ENCODE measurements around the gene C13orf46. TPM values are rescaled to one million over a fixed set of nuclear protein-coding genes. Genes with fewer than 3 reads are reported as not detected.
"Not testable (repeated sequence)": the region's sequence is repeated elsewhere in the genome, so short reads cannot be mapped to it uniquely, and the experiment has no call there.

Gene C13orf46
- polyA plus RNA-seq, 2 donors = 0.04 to 0.26 TPM

DNA sequence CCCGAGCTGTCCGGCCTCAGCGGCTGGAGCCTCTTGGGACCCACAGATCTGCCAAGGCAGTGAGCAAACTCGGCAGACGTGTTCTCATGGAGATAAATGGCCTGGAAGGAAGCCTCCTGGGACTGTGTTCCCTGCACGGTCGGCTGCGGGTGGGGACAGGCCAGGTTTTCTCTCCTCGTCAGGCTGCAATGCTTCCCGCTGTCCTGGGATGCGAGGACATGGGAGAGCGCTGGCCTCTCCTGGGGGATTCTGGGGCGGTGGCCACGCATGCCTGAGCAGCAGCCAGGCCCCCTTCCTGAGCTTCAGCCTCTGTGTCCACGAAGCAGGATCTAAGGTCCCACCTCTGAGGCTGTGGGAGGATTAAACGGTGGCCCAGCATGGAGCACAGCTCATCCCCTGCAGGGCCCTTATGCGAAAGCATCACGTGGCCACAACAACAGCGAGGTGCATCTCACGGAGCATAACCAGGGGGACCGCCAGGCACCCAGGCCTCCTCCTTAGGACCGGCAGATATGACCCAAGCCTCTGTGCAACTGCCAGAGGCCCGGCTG, 21.2 kb upstream of the C13orf46 start:
- Histone ChIP-seq H3K27ac (ENCODE audit: low read depth in 2 of 2, low read length in 1 of 2) (no peak overlapping the region), H3K36me3 (ENCODE audit: control insufficient read depth in 2 of 2, insufficient read depth in 2 of 2, low read length in 1 of 2) (peaks cover 0 to 10% of the 10 kb centered on the region in 2 donors), H3K9me3 (ENCODE audit: control insufficient read depth in 2 of 2, insufficient read depth in 1 of 2, low read depth in 1 of 2, low read length in 1 of 2) (no peaks in the 10 kb centered on the region), H3K4me1 (ENCODE audit: control insufficient read depth in 2 of 2, insufficient read depth in 2 of 2, low read length in 1 of 2) (no peaks in the 10 kb centered on the region), H3K27me3 (ENCODE audit: control insufficient read depth in 1 of 2, insufficient read depth in 2 of 2, low read length in 2 of 2) (no peaks in the 10 kb centered on the region), H3K4me3 (ENCODE audit: low read depth in 1 of 2, low read length in 2 of 2) (no peak overlapping the region)
- WGBS, 2 donors = 84 to 90% methylated on average over 23 of the region's 23 CpGs

GRCh38 chr13:113992276-113993005, 18.6 kb upstream of the C13orf46 start:
- WGBS, 2 donors = 93% methylated on average over 21 of the region's 21 CpGs
- H3K4me3 ChIP-seq (ENCODE audit: low read depth in 1 of 2, low read length in 2 of 2) = no peak overlapping the region
- no peaks in the 10 kb centered on the region for H3K4me1 ChIP-seq (ENCODE audit: control insufficient read depth in 2 of 2, insufficient read depth in 2 of 2, low read length in 1 of 2)
- peaks cover 0 to 11% of the 10 kb centered on the region in 2 donors for H3K36me3 ChIP-seq (ENCODE audit: control insufficient read depth in 2 of 2, insufficient read depth in 2 of 2, low read length in 1 of 2)
- H3K27ac ChIP-seq (ENCODE audit: low read depth in 2 of 2, low read length in 1 of 2) = no peak overlapping the region
- H3K9me3 ChIP-seq (ENCODE audit: control insufficient read depth in 2 of 2, insufficient read depth in 1 of 2, low read depth in 1 of 2, low read length in 1 of 2) = no peaks in the 10 kb centered on the region
- no peaks in the 10 kb centered on the region for H3K27me3 ChIP-seq (ENCODE audit: control insufficient read depth in 1 of 2, insufficient read depth in 2 of 2, low read length in 2 of 2)

GRCh38 chr13:113991676-113992179, 17.9 kb upstream of the C13orf46 start:
- no peaks in the 10 kb centered on the region for H3K27me3 ChIP-seq (ENCODE audit: control insufficient read depth in 1 of 2, insufficient read depth in 2 of 2, low read length in 2 of 2)

DNA sequence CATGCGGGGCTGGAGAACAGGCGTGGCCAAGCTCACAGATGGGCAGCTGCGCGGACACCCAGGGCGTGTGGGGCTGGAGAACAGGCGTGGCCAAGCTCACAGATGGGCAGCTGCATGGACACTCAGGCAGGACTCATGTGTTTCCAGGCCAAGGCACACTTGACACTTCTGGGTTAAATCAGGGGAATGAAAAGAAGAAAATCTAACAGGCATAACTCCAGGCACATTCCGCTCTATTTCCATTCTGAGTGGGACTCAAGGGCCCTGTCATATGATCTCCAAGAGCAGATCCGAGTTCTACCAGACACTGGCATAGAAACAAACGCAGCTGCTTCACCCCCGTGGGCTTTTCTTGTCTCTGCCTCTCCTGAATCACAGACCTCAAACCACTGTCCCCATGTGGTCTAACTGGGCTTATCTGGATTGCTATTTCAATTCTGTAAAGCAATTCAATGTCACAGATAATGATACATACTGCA, 17.4 kb upstream of the C13orf46 start:
- Histone ChIP-seq H3K36me3 (ENCODE audit: control insufficient read depth in 2 of 2, insufficient read depth in 2 of 2, low read length in 1 of 2) (peaks cover 0 to 11% of the 10 kb centered on the region in 2 donors), H3K9me3 (ENCODE audit: control insufficient read depth in 2 of 2, insufficient read depth in 1 of 2, low read depth in 1 of 2, low read length in 1 of 2) (no peaks in the 10 kb centered on the region), H3K27ac (ENCODE audit: low read depth in 2 of 2, low read length in 1 of 2) (no peak overlapping the region), H3K4me3 (ENCODE audit: low read depth in 1 of 2, low read length in 2 of 2) (no peak overlapping the region), H3K4me1 (ENCODE audit: control insufficient read depth in 2 of 2, insufficient read depth in 2 of 2, low read length in 1 of 2) (no peaks in the 10 kb centered on the region), H3K27me3 (ENCODE audit: control insufficient read depth in 1 of 2, insufficient read depth in 2 of 2, low read length in 2 of 2) (no peaks in the 10 kb centered on the region)
- WGBS, 2 donors = 81 to 90% methylated on average over 8 to 10 of the region's 10 CpGs

More at GRCh38 chr13:113991676-113992179, 17.9 kb upstream of the C13orf46 start:
- Histone ChIP-seq H3K4me3 (ENCODE audit: low read depth in 1 of 2, low read length in 2 of 2) (no peak overlapping the region), H3K4me1 (ENCODE audit: control insufficient read depth in 2 of 2, insufficient read depth in 2 of 2, low read length in 1 of 2) (no peaks in the 10 kb centered on the region), H3K36me3 (ENCODE audit: control insufficient read depth in 2 of 2, insufficient read depth in 2 of 2, low read length in 1 of 2) (peaks cover 0 to 11% of the 10 kb centered on the region in 2 donors), H3K27ac (ENCODE audit: low read depth in 2 of 2, low read length in 1 of 2) (no peak overlapping the region), H3K9me3 (ENCODE audit: control insufficient read depth in 2 of 2, insufficient read depth in 1 of 2, low read depth in 1 of 2, low read length in 1 of 2) (no peaks in the 10 kb centered on the region)
- WGBS, 2 donors = 90 to 93% methylated on average over 11 of the region's 11 CpGs

- WGBS, 2 donors = 96 to 98% methylated on average over 9 of the region's 9 CpGs
Measured at GRCh38 chr13:113990321-113990837, 16.5 kb upstream of the C13orf46 start.

DNA sequence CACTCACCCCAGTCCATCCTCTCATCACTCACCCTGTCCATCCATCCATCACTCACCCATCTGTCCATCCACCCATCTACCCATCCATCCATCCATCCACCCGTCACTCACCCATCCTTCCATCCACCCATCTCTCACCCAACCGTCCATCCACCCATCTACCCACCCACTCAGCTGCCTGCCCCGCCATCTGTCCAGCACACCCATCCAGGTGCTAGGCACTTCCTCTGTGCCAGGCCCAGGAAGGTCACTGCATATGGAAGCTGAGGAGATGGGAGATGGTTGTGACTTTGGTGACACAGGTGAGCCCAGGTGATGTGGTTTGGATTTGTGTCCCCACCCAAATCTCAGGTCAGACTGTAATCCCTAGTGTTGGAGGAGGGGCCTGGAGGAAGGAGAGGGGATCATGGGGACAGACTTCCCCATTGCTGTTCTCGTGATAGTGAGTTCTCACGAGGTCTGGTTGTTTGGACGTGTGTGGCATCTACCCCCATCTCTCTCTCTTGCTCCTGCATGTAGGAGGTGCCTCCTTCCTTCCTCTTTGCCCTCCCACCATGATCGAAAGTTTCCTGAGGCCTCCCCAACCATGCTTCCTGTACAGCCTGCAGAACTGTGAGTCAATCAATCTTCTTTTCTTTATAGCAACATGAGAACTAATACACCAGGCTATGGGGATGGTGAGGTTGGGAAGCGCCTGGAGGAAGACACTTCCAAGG, 15.9 kb upstream of the C13orf46 start:
- no peaks in the 10 kb centered on the region for H3K4me1 ChIP-seq (ENCODE audit: control insufficient read depth in 2 of 2, insufficient read depth in 2 of 2, low read length in 1 of 2)
- H3K36me3 ChIP-seq (ENCODE audit: control insufficient read depth in 2 of 2, insufficient read depth in 2 of 2, low read length in 1 of 2) = peaks cover 0 to 11% of the 10 kb centered on the region in 2 donors
- no peak overlapping the region for H3K4me3 ChIP-seq (ENCODE audit: low read depth in 1 of 2, low read length in 2 of 2)
- no peaks in the 10 kb centered on the region for H3K27me3 ChIP-seq (ENCODE audit: control insufficient read depth in 1 of 2, insufficient read depth in 2 of 2, low read length in 2 of 2)
- H3K9me3 ChIP-seq (ENCODE audit: control insufficient read depth in 2 of 2, insufficient read depth in 1 of 2, low read depth in 1 of 2, low read length in 1 of 2) = no peaks in the 10 kb centered on the region
- no peak overlapping the region for H3K27ac ChIP-seq (ENCODE audit: low read depth in 2 of 2, low read length in 1 of 2)
- 92 to 93% methylated on average over 8 of the region's 8 CpGs for WGBS, 2 donors

More at GRCh38 chr13:113990321-113990837, 16.5 kb upstream of the C13orf46 start:
- Histone ChIP-seq H3K4me1 (ENCODE audit: control insufficient read depth in 2 of 2, insufficient read depth in 2 of 2, low read length in 1 of 2) (no peaks in the 10 kb centered on the region), H3K9me3 (ENCODE audit: control insufficient read depth in 2 of 2, insufficient read depth in 1 of 2, low read depth in 1 of 2, low read length in 1 of 2) (no peaks in the 10 kb centered on the region), H3K4me3 (ENCODE audit: low read depth in 1 of 2, low read length in 2 of 2) (no peak overlapping the region), H3K36me3 (ENCODE audit: control insufficient read depth in 2 of 2, insufficient read depth in 2 of 2, low read length in 1 of 2) (peaks cover 0 to 11% of the 10 kb centered on the region in 2 donors), H3K27me3 (ENCODE audit: control insufficient read depth in 1 of 2, insufficient read depth in 2 of 2, low read length in 2 of 2) (no peaks in the 10 kb centered on the region), H3K27ac (ENCODE audit: low read depth in 2 of 2, low read length in 1 of 2) (no peak overlapping the region)

- 96 to 97% methylated on average over 6 of the region's 6 CpGs for WGBS, 2 donors
- peaks cover 0 to 11% of the 10 kb centered on the region in 2 donors for H3K36me3 ChIP-seq (ENCODE audit: control insufficient read depth in 2 of 2, insufficient read depth in 2 of 2, low read length in 1 of 2)
- not testable (repeated sequence) for H3K27me3 ChIP-seq (ENCODE audit: control insufficient read depth in 1 of 2, insufficient read depth in 2 of 2, low read length in 2 of 2); H3K27ac ChIP-seq (ENCODE audit: low read depth in 2 of 2, low read length in 1 of 2); H3K4me1 ChIP-seq (ENCODE audit: control insufficient read depth in 2 of 2, insufficient read depth in 2 of 2, low read length in 1 of 2); H3K4me3 ChIP-seq (ENCODE audit: low read depth in 1 of 2, low read length in 2 of 2); H3K9me3 ChIP-seq (ENCODE audit: control insufficient read depth in 2 of 2, insufficient read depth in 1 of 2, low read depth in 1 of 2, low read length in 1 of 2)
Measured at GRCh38 chr13:113988859-113989258, 15.0 kb upstream of the C13orf46 start.

- Histone ChIP-seq H3K27me3 (ENCODE audit: control insufficient read depth in 1 of 2, insufficient read depth in 2 of 2, low read length in 2 of 2) (no peaks in the 10 kb centered on the region), H3K27ac (ENCODE audit: low read depth in 2 of 2, low read length in 1 of 2) (no peak overlapping the region), H3K9me3 (ENCODE audit: control insufficient read depth in 2 of 2, insufficient read depth in 1 of 2, low read depth in 1 of 2, low read length in 1 of 2) (peaks cover 0 to 10% of the 10 kb centered on the region in 2 donors), H3K4me3 (ENCODE audit: low read depth in 1 of 2, low read length in 2 of 2) (no peak overlapping the region), H3K4me1 (ENCODE audit: control insufficient read depth in 2 of 2, insufficient read depth in 2 of 2, low read length in 1 of 2) (peaks cover 0 to 6% of the 10 kb centered on the region in 2 donors), H3K36me3 (ENCODE audit: control insufficient read depth in 2 of 2, insufficient read depth in 2 of 2, low read length in 1 of 2) (peaks cover 0 to 10% of the 10 kb centered on the region in 2 donors)
- WGBS, 2 donors = 94 to 95% methylated on average over 15 of the region's 15 CpGs
Measured at GRCh38 chr13:113982296-113982661, 8.4 kb upstream of the C13orf46 start.

- 84 to 88% methylated on average over 28 of the region's 28 CpGs for WGBS, 2 donors
- H3K36me3 ChIP-seq (ENCODE audit: control insufficient read depth in 2 of 2, insufficient read depth in 2 of 2, low read length in 1 of 2) = peaks cover 0 to 12% of the 10 kb centered on the region in 2 donors
- H3K27ac ChIP-seq (ENCODE audit: low read depth in 2 of 2, low read length in 1 of 2) = no peak overlapping the region
- no peak overlapping the region for H3K4me3 ChIP-seq (ENCODE audit: low read depth in 1 of 2, low read length in 2 of 2)
- H3K27me3 ChIP-seq (ENCODE audit: control insufficient read depth in 1 of 2, insufficient read depth in 2 of 2, low read length in 2 of 2) = no peaks in the 10 kb centered on the region
- H3K9me3 ChIP-seq (ENCODE audit: control insufficient read depth in 2 of 2, insufficient read depth in 1 of 2, low read depth in 1 of 2, low read length in 1 of 2) = peaks cover 0 to 10% of the 10 kb centered on the region in 2 donors
- H3K4me1 ChIP-seq (ENCODE audit: control insufficient read depth in 2 of 2, insufficient read depth in 2 of 2, low read length in 1 of 2) = peaks cover 1 to 6% of the 10 kb centered on the region in 2 donors
Measured at GRCh38 chr13:113981611-113982295, 7.9 kb upstream of the C13orf46 start.

All from esophagus (tissue), 2 donors.